ENCODE results near the gene GPC5. TPM values are rescaled to one million over a fixed set of nuclear protein-coding genes. Genes with fewer than 3 reads are reported as not detected.

Gene GPC5
- total and polyA plus RNA-seq, 9 donors = 0.10 to 1.5 (median 0.38) TPM

- no peak for DNase-seq
- no peaks in the 10 kb centered on the region for H3K9me3 ChIP-seq
- no peak overlapping the region for H3K4me3 ChIP-seq
- H3K4me1 ChIP-seq (ENCODE audit: insufficient read depth) = no peaks in the 10 kb centered on the region
- TF ChIP-seq POLR2A (IDR thresholded peaks at IDR 0.05) (no peak), EP300 (IDR thresholded peaks at IDR 0.05) (no peak), CTCF (IDR thresholded peaks at IDR 0.05) (no peak)
- intact Hi-C loops (cut with DNase I) = no loop called here
- no peaks in the 10 kb centered on the region for H3K36me3 ChIP-seq
- no peak overlapping the region for H3K27ac ChIP-seq
- no peaks in the 10 kb centered on the region for H3K27me3 ChIP-seq
Observed at GRCh38 chr13:92657565-92657964, 1259.1 kb downstream of the GPC5 start.

- intact Hi-C loops (cut with DNase I) = no loop called here
- Histone ChIP-seq H3K4me1 (ENCODE audit: insufficient read depth) (no peaks in the 10 kb centered on the region), H3K9me3 (no peaks in the 10 kb centered on the region), H3K36me3 (no peaks in the 10 kb centered on the region), H3K27me3 (no peaks in the 10 kb centered on the region), H3K27ac (no peak overlapping the region), H3K4me3 (no peak overlapping the region)
- no peak for DNase-seq
- WGBS, 3 donors = 82 to 88% (median 83%) methylated on average over 5 of the region's 5 CpGs
- no peak for TF ChIP-seq POLR2A (IDR thresholded peaks at IDR 0.05)
- no peak for TF ChIP-seq CTCF (IDR thresholded peaks at IDR 0.05)
- TF ChIP-seq EP300 (IDR thresholded peaks at IDR 0.05) = no peak
Observed at GRCh38 chr13:92658293-92658692, 1259.9 kb downstream of the GPC5 start.

GRCh38 chr13:92661406-92661805 is 1263.0 kb downstream of the GPC5 start:
- no peak overlapping the region for H3K4me3 ChIP-seq
- DNase-seq = no peak
- intact Hi-C loops (cut with DNase I) = no loop called here
- H3K9me3 ChIP-seq = no peaks in the 10 kb centered on the region
- H3K27ac ChIP-seq = no peak overlapping the region
- TF ChIP-seq POLR2A (IDR thresholded peaks at IDR 0.05) = no peak
- no peak for TF ChIP-seq CTCF (IDR thresholded peaks at IDR 0.05)
- TF ChIP-seq EP300 (IDR thresholded peaks at IDR 0.05) = no peak
- H3K36me3 ChIP-seq = no peaks in the 10 kb centered on the region
- H3K27me3 ChIP-seq = no peaks in the 10 kb centered on the region
- 67 to 74% (median 68%) methylated on average over 1 of the region's 1 CpG for WGBS, 3 donors
- H3K4me1 ChIP-seq (ENCODE audit: insufficient read depth) = no peaks in the 10 kb centered on the region

GRCh38 chr13:92668157-92668556 is 1269.7 kb downstream of the GPC5 start:
- intact Hi-C loops (cut with DNase I) = no loop called here

More at GRCh38 chr13:92668157-92668556, 1269.7 kb downstream of the GPC5 start:
- DNase-seq = no peak
- Histone ChIP-seq H3K27me3 (no peaks in the 10 kb centered on the region), H3K36me3 (no peaks in the 10 kb centered on the region), H3K27ac (no peak overlapping the region), H3K4me3 (no peak overlapping the region), H3K4me1 (ENCODE audit: insufficient read depth) (no peaks in the 10 kb centered on the region), H3K9me3 (no peaks in the 10 kb centered on the region)
- TF ChIP-seq CTCF (IDR thresholded peaks at IDR 0.05) (no peak), EP300 (IDR thresholded peaks at IDR 0.05) (no peak), POLR2A (IDR thresholded peaks at IDR 0.05) (no peak)

All from ovary (tissue), 9 donors.